ENCODE data around the gene IMMP2L.

Gene IMMP2L

GRCh38 chr7:111433426-111433825, 128.9 kb downstream of the IMMP2L start:
- no peak for TF ChIP-seq ZNF274 (IDR thresholded peaks at IDR 0.05; ENCODE audit: low read depth, low read length)
- no peak overlapping the region for H3K4me3 ChIP-seq (ENCODE audit: low read length)

GRCh38 chr7:111429781-111430180, 132.5 kb downstream of the IMMP2L start:
- TF ChIP-seq ZNF274 (IDR thresholded peaks at IDR 0.05; ENCODE audit: low read depth, low read length) = no peak
- no peak overlapping the region for H3K4me3 ChIP-seq (ENCODE audit: low read length)

- no peak overlapping the region for H3K4me3 ChIP-seq (ENCODE audit: low read length)
- TF ChIP-seq ZNF274 (IDR thresholded peaks at IDR 0.05; ENCODE audit: low read depth, low read length) = no peak
Observed at GRCh38 chr7:111424768-111425167, 137.5 kb downstream of the IMMP2L start.

- no peak for TF ChIP-seq ZNF274 (IDR thresholded peaks at IDR 0.05; ENCODE audit: low read depth, low read length)
- H3K4me3 ChIP-seq (ENCODE audit: low read length) = no peak overlapping the region
Observed at GRCh38 chr7:111414374-111414773, 147.9 kb downstream of the IMMP2L start.

- TF ChIP-seq ZNF274 (IDR thresholded peaks at IDR 0.05; ENCODE audit: low read depth, low read length) = no peak
- no peak overlapping the region for H3K4me3 ChIP-seq (ENCODE audit: low read length)
Observed at GRCh38 chr7:111413739-111414138, 148.6 kb downstream of the IMMP2L start.

- TF ChIP-seq ZNF274 (IDR thresholded peaks at IDR 0.05; ENCODE audit: low read depth, low read length) = no peak
- H3K4me3 ChIP-seq (ENCODE audit: low read length) = no peak overlapping the region
Observed at GRCh38 chr7:111410899-111411298, 151.4 kb downstream of the IMMP2L start.

GRCh38 chr7:111409714-111410422, 152.4 kb downstream of the IMMP2L start:
- no peak for TF ChIP-seq ZNF274 (IDR thresholded peaks at IDR 0.05; ENCODE audit: low read depth, low read length)
- no peak overlapping the region for H3K4me3 ChIP-seq (ENCODE audit: low read length)

GRCh38 chr7:111408724-111409123, 153.6 kb downstream of the IMMP2L start:
- H3K4me3 ChIP-seq (ENCODE audit: low read length) = no peak overlapping the region

GRCh38 chr7:111407258-111407657, 155.0 kb downstream of the IMMP2L start:
- H3K4me3 ChIP-seq (ENCODE audit: low read length) = no peak overlapping the region
- no peak for TF ChIP-seq ZNF274 (IDR thresholded peaks at IDR 0.05; ENCODE audit: low read depth, low read length)

More at GRCh38 chr7:111408724-111409123, 153.6 kb downstream of the IMMP2L start:
- no peak for TF ChIP-seq ZNF274 (IDR thresholded peaks at IDR 0.05; ENCODE audit: low read depth, low read length)

- no peak for TF ChIP-seq ZNF274 (IDR thresholded peaks at IDR 0.05; ENCODE audit: low read depth, low read length)
- H3K4me3 ChIP-seq (ENCODE audit: low read length) = no peak overlapping the region
Observed at GRCh38 chr7:111405621-111406020, 156.7 kb downstream of the IMMP2L start.

GRCh38 chr7:111401516-111401915, 160.8 kb downstream of the IMMP2L start:
- no peak for TF ChIP-seq ZNF274 (IDR thresholded peaks at IDR 0.05; ENCODE audit: low read depth, low read length)
- H3K4me3 ChIP-seq (ENCODE audit: low read length) = no peak overlapping the region

GRCh38 chr7:111400088-111400487, 162.2 kb downstream of the IMMP2L start:
- TF ChIP-seq ZNF274 (IDR thresholded peaks at IDR 0.05; ENCODE audit: low read depth, low read length) = no peak
- H3K4me3 ChIP-seq (ENCODE audit: low read length) = no peak overlapping the region

- TF ChIP-seq ZNF274 (IDR thresholded peaks at IDR 0.05; ENCODE audit: low read depth, low read length) = no peak
- no peak overlapping the region for H3K4me3 ChIP-seq (ENCODE audit: low read length)
Observed at GRCh38 chr7:111394891-111395290, 167.4 kb downstream of the IMMP2L start.

GRCh38 chr7:111393011-111393754, 169.1 kb downstream of the IMMP2L start:
- H3K4me3 ChIP-seq (ENCODE audit: low read length) = no peak overlapping the region
- no peak for TF ChIP-seq ZNF274 (IDR thresholded peaks at IDR 0.05; ENCODE audit: low read depth, low read length)

- no peak overlapping the region for H3K4me3 ChIP-seq (ENCODE audit: low read length)
- no peak for TF ChIP-seq ZNF274 (IDR thresholded peaks at IDR 0.05; ENCODE audit: low read depth, low read length)
Observed at GRCh38 chr7:111392294-111392693, 170.0 kb downstream of the IMMP2L start.

Measured in GM08714 (cell line).